Measurements from ENCODE around the gene SSPN.

The SSPN gene

DNA sequence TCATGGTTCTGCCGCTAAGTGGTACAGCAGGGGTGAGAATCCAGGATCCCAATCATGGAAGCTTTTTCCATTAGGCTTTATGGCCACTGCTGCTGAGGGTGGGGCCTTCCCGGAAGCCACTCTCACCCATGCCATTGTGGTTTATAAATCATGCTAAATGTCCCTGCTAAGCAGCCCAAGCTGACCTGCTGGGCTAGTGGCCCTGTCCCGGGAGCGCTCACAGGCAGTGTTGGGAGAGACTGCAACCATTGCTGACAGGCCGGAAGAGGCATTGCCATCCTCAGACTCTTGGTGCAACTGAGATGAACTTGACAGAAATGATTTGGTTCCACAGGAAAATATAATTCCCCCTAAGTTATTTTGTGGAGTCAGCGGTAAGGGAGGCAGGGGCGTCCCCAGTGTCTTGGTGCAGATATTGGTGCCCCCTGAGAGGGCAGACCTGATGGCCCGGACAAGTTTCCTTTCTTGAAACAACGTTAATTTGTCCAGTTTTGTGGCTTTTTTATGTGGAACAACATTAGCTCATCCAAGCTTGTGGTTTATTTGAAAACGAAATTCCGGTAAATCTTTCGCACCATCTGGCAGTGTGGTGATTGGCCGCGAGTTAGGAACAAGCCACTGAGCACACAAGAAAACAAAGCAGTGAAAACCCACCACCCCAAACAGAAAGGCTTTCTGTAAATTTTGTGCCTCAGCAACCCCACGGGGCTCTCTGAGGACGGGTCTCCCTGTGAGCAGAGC, 82.3 kb downstream of the SSPN start:
- DNase-seq (ENCODE audit: extremely low spot score) = no peak
- no peak for TF ChIP-seq FOXK2 (IDR thresholded peaks at IDR 0.05)
- ChIA-PET POLR2A (no interaction called here), CTCF (interaction anchor here (0.5 kb wide), 1 partner anchor 561 kb away, joined by 6 read pairs; no protein-coding TSS in a partner anchor)

DNA sequence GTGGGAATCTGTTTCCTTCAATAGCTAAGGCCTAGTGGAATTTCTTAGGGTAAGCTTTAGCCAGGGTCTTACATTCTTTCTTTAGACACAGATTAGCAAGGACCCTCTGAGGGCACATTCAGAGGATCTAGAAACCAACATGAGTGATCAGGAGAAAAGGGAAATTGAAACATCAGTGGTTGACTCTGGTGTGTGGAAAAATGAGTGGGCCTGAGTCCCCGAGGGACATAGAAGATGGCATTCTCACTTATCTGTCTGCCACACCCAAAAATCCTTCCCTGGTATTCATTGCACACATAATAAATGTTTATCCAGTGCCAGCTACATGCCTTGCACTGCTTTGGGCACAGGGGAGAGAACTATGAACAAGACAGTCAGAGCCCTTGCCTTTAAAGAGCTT, 82.9 kb downstream of the SSPN start:
- DNase-seq (ENCODE audit: extremely low spot score) = no peak
- CTCF ChIA-PET = interaction anchor here (0.5 kb wide), 1 partner anchor 560 kb away, joined by 6 read pairs; no protein-coding TSS in a partner anchor
- TF ChIP-seq ARNT (IDR thresholded peaks at IDR 0.05) (no peak), L3MBTL2 (conservative IDR thresholded peaks at IDR 0.05) (no peak), CTBP1 (IDR thresholded peaks at IDR 0.05; ENCODE audit: borderline replicate concordance) (no peak), ZNF384 (IDR thresholded peaks at IDR 0.05) (no peak), FOXA1 (IDR thresholded peaks at IDR 0.05) (no peak), SP1 (IDR thresholded peaks at IDR 0.05) (no peak), BHLHE40 (IDR thresholded peaks at IDR 0.05; ENCODE audit: borderline replicate concordance) (no peak), SUZ12 (IDR thresholded peaks at IDR 0.05) (no peak), NFRKB (IDR thresholded peaks at IDR 0.05) (no peak), LEF1 (IDR thresholded peaks at IDR 0.05; ENCODE audit: borderline replicate concordance) (no peak), FOXM1 (IDR thresholded peaks at IDR 0.05; ENCODE audit: borderline replicate concordance) (no peak), FOXK2 (IDR thresholded peaks at IDR 0.05) (no peak), TARDBP (IDR thresholded peaks at IDR 0.05) (no peak), HDGF (IDR thresholded peaks at IDR 0.05; ENCODE audit: borderline replicate concordance) (no peak)
- TF ChIP-seq, protein P1, sequence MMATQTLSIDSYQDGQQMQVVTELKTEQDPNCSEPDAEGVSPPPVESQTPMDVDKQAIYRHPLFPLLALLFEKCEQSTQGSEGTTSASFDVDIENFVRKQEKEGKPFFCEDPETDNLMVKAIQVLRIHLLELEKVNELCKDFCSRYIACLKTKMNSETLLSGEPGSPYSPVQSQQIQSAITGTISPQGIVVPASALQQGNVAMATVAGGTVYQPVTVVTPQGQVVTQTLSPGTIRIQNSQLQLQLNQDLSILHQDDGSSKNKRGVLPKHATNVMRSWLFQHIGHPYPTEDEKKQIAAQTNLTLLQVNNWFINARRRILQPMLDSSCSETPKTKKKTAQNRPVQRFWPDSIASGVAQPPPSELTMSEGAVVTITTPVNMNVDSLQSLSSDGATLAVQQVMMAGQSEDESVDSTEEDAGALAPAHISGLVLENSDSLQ (IDR thresholded peaks at IDR 0.05) = no peak
- POLR2A ChIA-PET = no interaction called here

DNA sequence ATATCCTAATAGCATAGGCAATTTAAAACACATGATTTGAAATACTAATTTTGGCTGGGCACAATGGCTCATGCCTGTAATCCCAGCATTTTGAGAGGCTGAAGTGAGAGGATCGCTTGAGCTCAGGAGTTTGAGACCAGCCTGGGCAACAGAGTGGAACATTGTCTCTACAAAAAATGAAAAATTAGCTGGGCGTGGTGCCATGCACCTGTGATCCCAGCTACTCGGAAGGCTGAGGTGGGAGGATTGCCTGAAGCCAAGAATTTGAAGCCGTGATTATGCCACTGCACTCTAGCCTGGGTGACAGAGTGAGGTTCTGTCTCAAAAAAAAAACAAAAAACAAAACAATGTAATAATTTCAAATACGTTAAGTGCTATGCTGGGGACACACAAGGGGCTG, 83.3 kb downstream of the SSPN start:
- POLR2A ChIA-PET = no interaction called here

DNA sequence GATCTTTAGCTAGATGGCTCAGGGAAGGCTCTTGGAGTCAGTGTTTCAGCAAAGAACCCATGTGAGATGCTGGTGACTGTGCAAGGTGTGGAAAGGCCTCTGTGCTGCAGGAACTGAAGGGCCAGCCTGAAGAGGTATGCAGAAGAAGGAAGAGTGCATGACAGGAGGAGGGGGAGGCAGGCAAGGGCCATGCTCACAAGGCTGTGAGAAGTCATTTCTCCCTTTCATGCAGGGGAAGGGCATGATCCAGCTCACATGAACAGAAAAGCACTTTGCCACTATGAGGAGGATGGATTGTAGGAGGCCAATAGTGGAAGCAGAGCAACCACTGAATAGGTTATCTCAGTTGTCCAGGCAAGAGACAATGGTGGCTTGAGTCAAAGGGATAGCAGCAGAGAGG, 83.7 kb downstream of the SSPN start:
- ChIA-PET POLR2A (no interaction called here), CTCF (no interaction called here)
- TF ChIP-seq FOXK2 (IDR thresholded peaks at IDR 0.05) (no peak), SUZ12 (IDR thresholded peaks at IDR 0.05) (no peak), ARNT (IDR thresholded peaks at IDR 0.05) (no peak), ELF4 (IDR thresholded peaks at IDR 0.05) (no peak), ZNF384 (IDR thresholded peaks at IDR 0.05) (no peak), NFRKB (IDR thresholded peaks at IDR 0.05) (no peak)
- TF ChIP-seq, protein P1 (IDR thresholded peaks at IDR 0.05) = no peak
- DNase-seq (ENCODE audit: extremely low spot score) = no peak

More for the DNA sequence above, 83.3 kb downstream of the SSPN start:
- DNase-seq (ENCODE audit: extremely low spot score) = no peak
- CTCF ChIA-PET = no interaction called here
- no peak for TF ChIP-seq CTBP1 (IDR thresholded peaks at IDR 0.05; ENCODE audit: borderline replicate concordance)
- TF ChIP-seq ZNF384 (IDR thresholded peaks at IDR 0.05) = no peak
- TF ChIP-seq, protein P1 (IDR thresholded peaks at IDR 0.05) = no peak

DNA sequence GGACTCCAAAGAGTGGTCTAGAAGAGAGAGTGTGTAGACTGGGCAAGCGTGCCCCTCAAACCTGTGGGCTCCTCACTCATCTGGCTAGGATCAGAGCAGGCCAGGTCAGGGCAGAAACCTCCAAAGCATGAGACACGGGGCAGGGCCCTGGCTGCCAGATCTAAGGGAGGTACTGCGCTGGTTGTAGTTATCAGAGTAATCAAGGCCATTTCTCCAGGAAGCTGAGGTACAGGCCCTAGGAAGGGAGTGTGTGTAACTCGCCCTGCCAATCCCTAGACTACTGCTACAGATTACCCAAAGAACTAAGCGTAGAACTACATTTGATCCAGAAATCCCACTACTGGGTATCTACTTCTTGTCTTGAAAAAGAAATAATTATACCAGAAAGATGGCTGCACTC, 84.5 kb downstream of the SSPN start:
- CTCF ChIA-PET = interaction anchor here (0.5 kb wide), 1 partner anchor 44 kb away, joined by 3 read pairs; no protein-coding TSS in a partner anchor
- TF ChIP-seq FOXK2 (IDR thresholded peaks at IDR 0.05) = no peak
- TF ChIP-seq NFRKB (IDR thresholded peaks at IDR 0.05) = no peak
- TF ChIP-seq, protein P1 (IDR thresholded peaks at IDR 0.05) = no peak
- TF ChIP-seq SP1 (IDR thresholded peaks at IDR 0.05) = no peak
- no peak for TF ChIP-seq ZNF384 (IDR thresholded peaks at IDR 0.05)
- TF ChIP-seq TARDBP (IDR thresholded peaks at IDR 0.05) = no peak
- no peak for TF ChIP-seq SUZ12 (IDR thresholded peaks at IDR 0.05)
- no peak for TF ChIP-seq L3MBTL2 (conservative IDR thresholded peaks at IDR 0.05)
- no peak for TF ChIP-seq CTBP1 (IDR thresholded peaks at IDR 0.05; ENCODE audit: borderline replicate concordance)
- no peak for TF ChIP-seq FOXA1 (IDR thresholded peaks at IDR 0.05)
- TF ChIP-seq ELF4 (IDR thresholded peaks at IDR 0.05) = no peak
- no peak for TF ChIP-seq ARNT (IDR thresholded peaks at IDR 0.05)
- no peak for DNase-seq (ENCODE audit: extremely low spot score)
- POLR2A ChIA-PET = no interaction called here

DNA sequence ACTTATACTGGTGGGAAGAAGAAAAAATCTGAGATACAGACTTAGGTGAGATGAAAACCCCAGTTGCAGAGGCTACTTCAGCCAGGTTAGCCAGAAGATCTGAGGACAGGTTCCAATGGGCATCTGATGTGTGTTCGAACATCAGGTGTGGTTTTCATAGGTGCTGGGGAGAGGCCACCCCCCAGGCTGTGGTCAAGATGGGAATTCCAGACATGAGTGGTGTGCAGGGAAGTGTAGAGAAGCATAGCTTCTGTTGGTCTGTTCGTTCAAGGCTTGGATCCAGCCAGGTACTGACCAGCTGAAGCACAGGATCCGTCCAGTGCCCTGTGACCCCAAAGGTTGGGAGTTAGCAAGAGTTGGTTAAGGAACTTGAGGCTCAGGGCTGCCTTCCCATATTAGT, 85.5 kb downstream of the SSPN start:
- CTCF ChIA-PET = no interaction called here
- TF ChIP-seq BHLHE40 (IDR thresholded peaks at IDR 0.05; ENCODE audit: borderline replicate concordance) = no peak
- no peak for TF ChIP-seq CTBP1 (IDR thresholded peaks at IDR 0.05; ENCODE audit: borderline replicate concordance)
- TF ChIP-seq L3MBTL2 (conservative IDR thresholded peaks at IDR 0.05) = no peak
- TF ChIP-seq ZNF384 (IDR thresholded peaks at IDR 0.05) = no peak
- TF ChIP-seq ELF4 (IDR thresholded peaks at IDR 0.05) = no peak
- no peak for TF ChIP-seq HDGF (IDR thresholded peaks at IDR 0.05; ENCODE audit: borderline replicate concordance)
- TF ChIP-seq NFRKB (IDR thresholded peaks at IDR 0.05) = no peak
- TF ChIP-seq FOXK2 (IDR thresholded peaks at IDR 0.05) = no peak
- TF ChIP-seq FOXA1 (IDR thresholded peaks at IDR 0.05) = no peak
- TF ChIP-seq SUZ12 (IDR thresholded peaks at IDR 0.05) = no peak
- no peak for TF ChIP-seq ARNT (IDR thresholded peaks at IDR 0.05)
- no peak for TF ChIP-seq SP1 (IDR thresholded peaks at IDR 0.05)
- TF ChIP-seq, protein P1 (IDR thresholded peaks at IDR 0.05) = no peak
- no peak for TF ChIP-seq LEF1 (IDR thresholded peaks at IDR 0.05; ENCODE audit: borderline replicate concordance)
- TF ChIP-seq TARDBP (IDR thresholded peaks at IDR 0.05) = no peak
- TF ChIP-seq FOXM1 (IDR thresholded peaks at IDR 0.05; ENCODE audit: borderline replicate concordance) = no peak
- no peak for DNase-seq (ENCODE audit: extremely low spot score)
- POLR2A ChIA-PET = no interaction called here

Measured in HEK293T (cell line).